Measurements from ENCODE around the gene PLB1. TPM values are rescaled to one million over a fixed set of nuclear protein-coding genes. Genes with fewer than 3 reads are reported as not detected.
A peak's percentile ranks its signal among the peaks of the same experiment; 100 is the strongest.

Gene PLB1
- polyA plus RNA-seq, 2 of the 4 experiments (the other 2 are of a cell fraction) = 0.26 to 1.4 TPM

DNA sequence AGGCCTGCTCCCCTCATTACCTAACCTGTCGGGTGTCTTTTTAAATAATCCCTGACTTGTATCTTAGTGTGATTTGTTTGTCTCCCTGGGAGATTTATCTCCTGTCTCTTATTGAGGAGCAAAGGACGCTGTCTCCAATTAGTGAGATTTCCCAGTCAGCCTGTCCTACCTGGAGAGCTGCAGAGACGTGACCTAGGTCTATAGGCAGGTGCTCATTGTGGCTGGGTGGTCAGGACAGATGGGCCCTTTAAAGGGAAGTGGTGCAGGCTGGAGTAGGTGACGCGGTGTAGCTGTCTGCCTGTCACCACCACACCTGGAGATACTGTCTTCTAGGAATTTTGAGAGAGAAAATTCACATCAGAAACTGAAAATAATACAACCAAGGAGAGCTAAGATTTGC is 28.0 kb downstream of the PLB1 start:
- DNase-seq (ENCODE audit: low read depth in 1 of 2, low spot score in 1 of 2) (no peak), FAIRE-seq (no peak), ATAC-seq (0 out of 6 replicates have a peak, but pooled peaks of 1 of the 2 experiments have one; percentile 15)
- H3K27ac ChIP-seq = no peak overlapping the region
- CTCF ChIA-PET = interaction anchor here (1.0 to 2.0 kb wide), 3 partner anchors 20 to 840 kb away, joined by 3 to 4 read pairs (median 3); no protein-coding TSS in a partner anchor
- WGBS (ENCODE audit: missing lambda C conversion rate) = 65% methylated on average over 5 of the region's 5 CpGs
- H3K9me3 ChIP-seq = no peaks in the 10 kb centered on the region
- POLR2A ChIA-PET = no interaction called here
- no peak overlapping the region for H3K4me2 ChIP-seq
- H3K4me3 ChIP-seq = no peak overlapping the region
- TF ChIP-seq, protein P1, sequence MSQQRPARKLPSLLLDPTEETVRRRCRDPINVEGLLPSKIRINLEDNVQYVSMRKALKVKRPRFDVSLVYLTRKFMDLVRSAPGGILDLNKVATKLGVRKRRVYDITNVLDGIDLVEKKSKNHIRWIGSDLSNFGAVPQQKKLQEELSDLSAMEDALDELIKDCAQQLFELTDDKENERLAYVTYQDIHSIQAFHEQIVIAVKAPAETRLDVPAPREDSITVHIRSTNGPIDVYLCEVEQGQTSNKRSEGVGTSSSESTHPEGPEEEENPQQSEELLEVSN (IDR thresholded peaks at IDR 0.05; ENCODE audit: borderline replicate concordance, low read depth) = no peak
- TF ChIP-seq EHMT2 (IDR thresholded peaks at IDR 0.05; ENCODE audit: low read depth) (no peak), RAD21 (conservative IDR thresholded peaks at IDR 0.05 in 1 of 2, IDR thresholded peaks at IDR 0.05 in 1 of 2) (no peak), PHF8 (IDR thresholded peaks at IDR 0.05; ENCODE audit: borderline replicate concordance, low read depth) (no peak), NFE2L2 (conservative IDR thresholded peaks at IDR 0.05; ENCODE audit: low read length) (no peak), TFCP2L1 (CRISPR knock-in tag; IDR thresholded peaks at IDR 0.05) (no peak), BHLHE40 (IDR thresholded peaks at IDR 0.05; ENCODE audit: low read depth, low read length) (no peak), FOSL2 (IDR thresholded peaks at IDR 0.05) (no peak), FOSL2 (CRISPR knock-in tag; IDR thresholded peaks at IDR 0.05) (no peak), HOXA7 (CRISPR knock-in tag; IDR thresholded peaks at IDR 0.05) (no peak), FOSB (CRISPR knock-in tag; IDR thresholded peaks at IDR 0.05) (no peak), RARB (CRISPR knock-in tag; IDR thresholded peaks at IDR 0.05) (no peak), JUN (IDR thresholded peaks at IDR 0.05) (no peak), NR3C1 (IDR thresholded peaks at IDR 0.05) (no peak), ZFP36 (IDR thresholded peaks at IDR 0.05; ENCODE audit: borderline replicate concordance, partially characterized antibody) (no peak), EHF (CRISPR knock-in tag; IDR thresholded peaks at IDR 0.05) (no peak)
- TF ChIP-seq, protein P2, sequence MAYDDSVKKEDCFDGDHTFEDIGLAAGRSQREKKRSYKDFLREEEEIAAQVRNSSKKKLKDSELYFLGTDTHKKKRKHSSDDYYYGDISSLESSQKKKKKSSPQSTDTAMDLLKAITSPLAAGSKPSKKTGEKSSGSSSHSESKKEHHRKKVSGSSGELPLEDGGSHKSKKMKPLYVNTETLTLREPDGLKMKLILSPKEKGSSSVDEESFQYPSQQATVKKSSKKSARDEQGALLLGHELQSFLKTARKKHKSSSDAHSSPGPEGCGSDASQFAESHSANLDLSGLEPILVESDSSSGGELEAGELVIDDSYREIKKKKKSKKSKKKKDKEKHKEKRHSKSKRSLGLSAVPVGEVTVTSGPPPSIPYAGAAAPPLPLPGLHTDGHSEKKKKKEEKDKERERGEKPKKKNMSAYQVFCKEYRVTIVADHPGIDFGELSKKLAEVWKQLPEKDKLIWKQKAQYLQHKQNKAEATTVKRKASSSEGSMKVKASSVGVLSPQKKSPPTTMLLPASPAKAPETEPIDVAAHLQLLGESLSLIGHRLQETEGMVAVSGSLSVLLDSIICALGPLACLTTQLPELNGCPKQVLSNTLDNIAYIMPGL (CRISPR knock-in tag; IDR thresholded peaks at IDR 0.05; ENCODE audit: borderline replicate concordance) = no peak
- TF ChIP-seq, protein P3, sequence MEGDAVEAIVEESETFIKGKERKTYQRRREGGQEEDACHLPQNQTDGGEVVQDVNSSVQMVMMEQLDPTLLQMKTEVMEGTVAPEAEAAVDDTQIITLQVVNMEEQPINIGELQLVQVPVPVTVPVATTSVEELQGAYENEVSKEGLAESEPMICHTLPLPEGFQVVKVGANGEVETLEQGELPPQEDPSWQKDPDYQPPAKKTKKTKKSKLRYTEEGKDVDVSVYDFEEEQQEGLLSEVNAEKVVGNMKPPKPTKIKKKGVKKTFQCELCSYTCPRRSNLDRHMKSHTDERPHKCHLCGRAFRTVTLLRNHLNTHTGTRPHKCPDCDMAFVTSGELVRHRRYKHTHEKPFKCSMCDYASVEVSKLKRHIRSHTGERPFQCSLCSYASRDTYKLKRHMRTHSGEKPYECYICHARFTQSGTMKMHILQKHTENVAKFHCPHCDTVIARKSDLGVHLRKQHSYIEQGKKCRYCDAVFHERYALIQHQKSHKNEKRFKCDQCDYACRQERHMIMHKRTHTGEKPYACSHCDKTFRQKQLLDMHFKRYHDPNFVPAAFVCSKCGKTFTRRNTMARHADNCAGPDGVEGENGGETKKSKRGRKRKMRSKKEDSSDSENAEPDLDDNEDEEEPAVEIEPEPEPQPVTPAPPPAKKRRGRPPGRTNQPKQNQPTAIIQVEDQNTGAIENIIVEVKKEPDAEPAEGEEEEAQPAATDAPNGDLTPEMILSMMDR (IDR thresholded peaks at IDR 0.05) = no peak
- TF ChIP-seq, protein P4, sequence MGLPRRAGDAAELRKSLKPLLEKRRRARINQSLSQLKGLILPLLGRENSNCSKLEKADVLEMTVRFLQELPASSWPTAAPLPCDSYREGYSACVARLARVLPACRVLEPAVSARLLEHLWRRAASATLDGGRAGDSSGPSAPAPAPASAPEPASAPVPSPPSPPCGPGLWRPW (IDR thresholded peaks at IDR 0.05) = no peak
- H3K4me1 ChIP-seq = no peaks in the 10 kb centered on the region

DNA sequence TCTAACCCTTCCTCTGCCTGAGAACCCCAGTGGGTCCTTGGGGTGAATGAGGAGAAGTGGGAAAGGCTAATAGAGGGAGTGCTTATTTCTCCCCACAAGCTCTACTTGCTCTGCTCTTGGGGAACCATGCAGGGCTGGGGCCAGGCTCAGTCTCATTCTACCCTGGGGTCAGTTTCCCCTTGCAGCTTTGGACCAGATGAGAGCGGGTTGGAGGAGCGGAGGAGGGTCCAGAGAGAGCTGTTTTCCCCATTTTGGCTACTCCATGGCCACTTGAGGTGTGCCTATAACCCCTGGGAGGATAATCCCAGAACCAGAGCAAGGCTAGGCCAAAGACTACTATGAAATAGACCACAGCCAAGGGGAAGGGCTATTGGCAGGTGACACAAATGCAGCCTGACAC is 29.6 kb downstream of the PLB1 start:
- ChIA-PET POLR2A (no interaction called here), CTCF (interaction anchor here (1.0 to 2.0 kb wide), 2 partner anchors 9 to 19 kb away, joined by 3 to 4 read pairs; no protein-coding TSS in a partner anchor)
- DNase-seq (ENCODE audit: low read depth in 1 of 2, low spot score in 1 of 2) (no peak), ATAC-seq (no peak), FAIRE-seq (no peak)
- TF ChIP-seq SMC3 (IDR thresholded peaks at IDR 0.05) (no peak), CEBPB (IDR thresholded peaks at IDR 0.05) (no peak), ZC3H11A (IDR thresholded peaks at IDR 0.05) (no peak), JUNB (IDR thresholded peaks at IDR 0.05) (no peak), ESRRA (IDR thresholded peaks at IDR 0.05; ENCODE audit: borderline replicate concordance, low read length) (no peak), MAFK (IDR thresholded peaks at IDR 0.05; ENCODE audit: partially characterized antibody) (no peak), POLR2A (IDR thresholded peaks at IDR 0.05; ENCODE audit: low read length) (no peak), POLR2AphosphoS2 (conservative IDR thresholded peaks at IDR 0.05; ENCODE audit: low read length) (no peak), EP300 (IDR thresholded peaks at IDR 0.05) (no peak), HOXB13 (CRISPR knock-in tag; IDR thresholded peaks at IDR 0.05; ENCODE audit: low read depth) (no peak), PHF8 (IDR thresholded peaks at IDR 0.05; ENCODE audit: borderline replicate concordance, low read depth) (no peak)
- TF ChIP-seq, protein P5, sequence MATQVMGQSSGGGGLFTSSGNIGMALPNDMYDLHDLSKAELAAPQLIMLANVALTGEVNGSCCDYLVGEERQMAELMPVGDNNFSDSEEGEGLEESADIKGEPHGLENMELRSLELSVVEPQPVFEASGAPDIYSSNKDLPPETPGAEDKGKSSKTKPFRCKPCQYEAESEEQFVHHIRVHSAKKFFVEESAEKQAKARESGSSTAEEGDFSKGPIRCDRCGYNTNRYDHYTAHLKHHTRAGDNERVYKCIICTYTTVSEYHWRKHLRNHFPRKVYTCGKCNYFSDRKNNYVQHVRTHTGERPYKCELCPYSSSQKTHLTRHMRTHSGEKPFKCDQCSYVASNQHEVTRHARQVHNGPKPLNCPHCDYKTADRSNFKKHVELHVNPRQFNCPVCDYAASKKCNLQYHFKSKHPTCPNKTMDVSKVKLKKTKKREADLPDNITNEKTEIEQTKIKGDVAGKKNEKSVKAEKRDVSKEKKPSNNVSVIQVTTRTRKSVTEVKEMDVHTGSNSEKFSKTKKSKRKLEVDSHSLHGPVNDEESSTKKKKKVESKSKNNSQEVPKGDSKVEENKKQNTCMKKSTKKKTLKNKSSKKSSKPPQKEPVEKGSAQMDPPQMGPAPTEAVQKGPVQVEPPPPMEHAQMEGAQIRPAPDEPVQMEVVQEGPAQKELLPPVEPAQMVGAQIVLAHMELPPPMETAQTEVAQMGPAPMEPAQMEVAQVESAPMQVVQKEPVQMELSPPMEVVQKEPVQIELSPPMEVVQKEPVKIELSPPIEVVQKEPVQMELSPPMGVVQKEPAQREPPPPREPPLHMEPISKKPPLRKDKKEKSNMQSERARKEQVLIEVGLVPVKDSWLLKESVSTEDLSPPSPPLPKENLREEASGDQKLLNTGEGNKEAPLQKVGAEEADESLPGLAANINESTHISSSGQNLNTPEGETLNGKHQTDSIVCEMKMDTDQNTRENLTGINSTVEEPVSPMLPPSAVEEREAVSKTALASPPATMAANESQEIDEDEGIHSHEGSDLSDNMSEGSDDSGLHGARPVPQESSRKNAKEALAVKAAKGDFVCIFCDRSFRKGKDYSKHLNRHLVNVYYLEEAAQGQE (IDR thresholded peaks at IDR 0.05) = no peak
- TF ChIP-seq, protein P4 (IDR thresholded peaks at IDR 0.05) = no peak
- TF ChIP-seq, protein P6, sequence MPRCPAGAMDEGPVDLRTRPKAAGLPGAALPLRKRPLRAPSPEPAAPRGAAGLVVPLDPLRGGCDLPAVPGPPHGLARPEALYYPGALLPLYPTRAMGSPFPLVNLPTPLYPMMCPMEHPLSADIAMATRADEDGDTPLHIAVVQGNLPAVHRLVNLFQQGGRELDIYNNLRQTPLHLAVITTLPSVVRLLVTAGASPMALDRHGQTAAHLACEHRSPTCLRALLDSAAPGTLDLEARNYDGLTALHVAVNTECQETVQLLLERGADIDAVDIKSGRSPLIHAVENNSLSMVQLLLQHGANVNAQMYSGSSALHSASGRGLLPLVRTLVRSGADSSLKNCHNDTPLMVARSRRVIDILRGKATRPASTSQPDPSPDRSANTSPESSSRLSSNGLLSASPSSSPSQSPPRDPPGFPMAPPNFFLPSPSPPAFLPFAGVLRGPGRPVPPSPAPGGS (IDR thresholded peaks at IDR 0.05) = no peak
- Histone ChIP-seq H3K4me2 (no peak overlapping the region), H3K27ac (no peak overlapping the region), H3K4me1 (no peaks in the 10 kb centered on the region), H3K4me3 (no peak overlapping the region), H3K9me3 (no peaks in the 10 kb centered on the region)
- 82% methylated on average over 2 of the region's 2 CpGs for WGBS (ENCODE audit: missing lambda C conversion rate)

All from A549 (cell line).